ENCODE results near the gene CASZ1. TPM values are rescaled to one million over a fixed set of nuclear protein-coding genes. Genes with fewer than 3 reads are reported as not detected.

CASZ1 gene
- total RNA-seq, 3 donors from 2014 or later (not counting 1 experiment from before 2014, with no cell fraction given): 55.9 to 83.0 (median 70.6) TPM

DNA sequence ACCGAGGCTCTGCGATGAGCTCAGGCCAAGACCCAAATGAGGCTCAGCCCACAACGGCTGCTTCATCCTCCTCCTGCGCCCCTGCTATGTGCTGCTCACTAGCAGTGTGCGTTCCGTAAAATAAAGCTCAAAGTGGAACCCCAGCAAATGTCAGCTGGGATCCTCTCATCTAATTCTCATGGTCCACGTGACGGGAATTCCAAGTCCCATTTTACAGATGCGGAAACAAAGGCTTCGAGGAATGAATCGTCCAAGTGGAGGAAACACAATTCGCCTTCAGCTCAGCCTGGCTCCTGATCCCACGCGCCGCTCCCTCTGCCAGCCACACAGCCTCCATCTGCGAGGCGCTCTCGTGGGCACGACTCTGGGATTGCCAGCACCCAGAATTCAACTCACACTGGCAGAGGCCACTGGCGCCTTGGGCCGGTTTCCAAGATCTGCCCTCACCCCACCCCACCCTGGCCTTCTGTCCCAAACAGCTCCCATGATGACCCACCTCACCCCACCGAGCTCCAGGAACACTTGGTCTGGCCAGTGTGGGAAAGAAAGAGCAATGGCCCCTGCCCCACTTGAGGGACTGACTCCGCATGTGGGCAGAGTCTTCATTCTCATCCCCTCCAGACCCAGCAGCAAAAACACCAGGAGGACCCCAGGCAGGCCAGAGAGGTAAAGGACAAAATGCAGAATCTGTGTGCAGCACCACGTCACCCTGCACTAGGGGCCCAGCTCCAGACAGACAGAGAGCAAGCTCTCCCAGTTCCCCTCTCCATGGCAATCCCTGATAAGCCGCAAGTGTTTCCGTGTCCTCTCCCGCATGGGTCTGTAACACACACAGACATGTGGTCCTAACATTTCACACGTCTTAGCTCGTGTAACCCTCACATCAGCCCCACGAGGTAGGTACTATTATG, 10.5 kb downstream of the CASZ1 start:
- Histone ChIP-seq H3K4me1 (ENCODE audit: control insufficient read depth, insufficient read depth, low read length) (no peaks in the 10 kb centered on the region), H3K27me3 (ENCODE audit: control insufficient read depth, insufficient read depth, low read length) (peaks cover 4% of the 10 kb centered on the region), H3K27ac (ENCODE audit: low read length) (no peak overlapping the region), H3K36me3 (ENCODE audit: control insufficient read depth, insufficient read depth, low read length) (no peaks in the 10 kb centered on the region), H3K9me3 (ENCODE audit: control insufficient read depth, insufficient read depth, low read length) (no peaks in the 10 kb centered on the region), H3K4me3 (ENCODE audit: low read length) (no peak overlapping the region)
- no peaks in the 10 kb centered on the region for H3K4me1 Mint-ChIP-seq
- TF ChIP-seq, protein P1, sequence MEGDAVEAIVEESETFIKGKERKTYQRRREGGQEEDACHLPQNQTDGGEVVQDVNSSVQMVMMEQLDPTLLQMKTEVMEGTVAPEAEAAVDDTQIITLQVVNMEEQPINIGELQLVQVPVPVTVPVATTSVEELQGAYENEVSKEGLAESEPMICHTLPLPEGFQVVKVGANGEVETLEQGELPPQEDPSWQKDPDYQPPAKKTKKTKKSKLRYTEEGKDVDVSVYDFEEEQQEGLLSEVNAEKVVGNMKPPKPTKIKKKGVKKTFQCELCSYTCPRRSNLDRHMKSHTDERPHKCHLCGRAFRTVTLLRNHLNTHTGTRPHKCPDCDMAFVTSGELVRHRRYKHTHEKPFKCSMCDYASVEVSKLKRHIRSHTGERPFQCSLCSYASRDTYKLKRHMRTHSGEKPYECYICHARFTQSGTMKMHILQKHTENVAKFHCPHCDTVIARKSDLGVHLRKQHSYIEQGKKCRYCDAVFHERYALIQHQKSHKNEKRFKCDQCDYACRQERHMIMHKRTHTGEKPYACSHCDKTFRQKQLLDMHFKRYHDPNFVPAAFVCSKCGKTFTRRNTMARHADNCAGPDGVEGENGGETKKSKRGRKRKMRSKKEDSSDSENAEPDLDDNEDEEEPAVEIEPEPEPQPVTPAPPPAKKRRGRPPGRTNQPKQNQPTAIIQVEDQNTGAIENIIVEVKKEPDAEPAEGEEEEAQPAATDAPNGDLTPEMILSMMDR (IDR thresholded peaks at IDR 0.05): no peak
- H3K27me3 Mint-ChIP-seq (ENCODE audit: low read depth in 2 of 2): peaks cover 15 to 17% of the 10 kb centered on the region in 2 donors
- intact Hi-C loops (cut with micrococcal nuclease): no loop called here
- DNase-seq: no peak
- H3K36me3 Mint-ChIP-seq: no peaks in the 10 kb centered on the region
- no peak for ATAC-seq
- no peaks in the 10 kb centered on the region for H3K9me3 Mint-ChIP-seq
- no peak overlapping the region for H3K27ac Mint-ChIP-seq
- H3K4me3 Mint-ChIP-seq: no peak overlapping the region
- 89% methylated on average over 30 of the region's 30 CpGs for WGBS (ENCODE audit: insufficient coverage)

DNA sequence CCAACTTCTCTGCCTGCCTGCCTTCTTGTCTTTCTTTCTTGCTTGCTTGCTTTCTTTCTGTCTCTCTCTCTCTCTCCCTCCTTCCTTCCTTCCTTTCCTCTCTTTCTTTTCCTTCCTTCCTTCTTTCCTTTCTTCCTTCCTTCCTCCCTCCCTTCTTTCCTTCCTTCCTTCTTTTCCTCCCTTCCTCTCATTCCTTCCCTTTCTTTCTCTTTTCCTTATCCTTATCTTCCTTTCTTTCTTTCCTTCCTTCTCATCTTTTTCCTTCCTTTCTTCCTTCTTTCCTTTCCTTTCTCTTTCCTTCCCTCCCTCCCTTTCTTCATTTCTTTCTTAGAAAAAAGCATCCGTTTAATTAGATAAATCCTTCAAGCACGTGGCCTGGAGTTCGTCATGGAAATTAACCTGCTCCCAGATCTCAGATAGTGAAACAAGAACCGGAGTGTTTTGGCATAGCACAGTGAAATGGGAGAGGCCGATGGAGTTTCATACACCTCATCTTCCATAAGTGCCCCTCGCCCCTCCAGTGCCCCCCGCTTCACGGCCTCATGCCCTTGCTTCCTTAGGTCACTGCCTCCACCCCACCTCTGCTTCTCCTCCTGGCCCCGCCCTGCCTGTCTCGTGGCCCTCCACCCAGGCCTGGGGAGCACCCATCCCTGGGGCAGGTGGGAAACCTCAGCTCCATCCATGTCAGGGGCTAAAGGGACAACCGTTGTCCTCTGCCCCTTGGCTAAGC, 11.3 kb downstream of the CASZ1 start:
- Mint-ChIP-seq H3K4me1 (no peaks in the 10 kb centered on the region), H3K9me3 (no peaks in the 10 kb centered on the region), H3K27ac (no peak overlapping the region), H3K27me3 (ENCODE audit: low read depth in 2 of 2) (peaks cover 15 to 17% of the 10 kb centered on the region in 2 donors), H3K36me3 (no peaks in the 10 kb centered on the region), H3K4me3 (no peak overlapping the region)
- H3K27ac ChIP-seq (ENCODE audit: low read length): no peak overlapping the region
- ATAC-seq (no peak), DNase-seq (no peak)
- intact Hi-C loops (cut with micrococcal nuclease): no loop called here
- TF ChIP-seq, protein P1 (IDR thresholded peaks at IDR 0.05): no peak
- H3K27me3 ChIP-seq (ENCODE audit: control insufficient read depth, insufficient read depth, low read length): peaks cover 4% of the 10 kb centered on the region
- WGBS (ENCODE audit: insufficient coverage): 90% methylated on average over 11 of the region's 11 CpGs
- no peak overlapping the region for H3K4me3 ChIP-seq (ENCODE audit: low read length)
- no peaks in the 10 kb centered on the region for H3K36me3 ChIP-seq (ENCODE audit: control insufficient read depth, insufficient read depth, low read length)
- no peaks in the 10 kb centered on the region for H3K4me1 ChIP-seq (ENCODE audit: control insufficient read depth, insufficient read depth, low read length)
- H3K9me3 ChIP-seq (ENCODE audit: control insufficient read depth, insufficient read depth, low read length): no peaks in the 10 kb centered on the region

DNA sequence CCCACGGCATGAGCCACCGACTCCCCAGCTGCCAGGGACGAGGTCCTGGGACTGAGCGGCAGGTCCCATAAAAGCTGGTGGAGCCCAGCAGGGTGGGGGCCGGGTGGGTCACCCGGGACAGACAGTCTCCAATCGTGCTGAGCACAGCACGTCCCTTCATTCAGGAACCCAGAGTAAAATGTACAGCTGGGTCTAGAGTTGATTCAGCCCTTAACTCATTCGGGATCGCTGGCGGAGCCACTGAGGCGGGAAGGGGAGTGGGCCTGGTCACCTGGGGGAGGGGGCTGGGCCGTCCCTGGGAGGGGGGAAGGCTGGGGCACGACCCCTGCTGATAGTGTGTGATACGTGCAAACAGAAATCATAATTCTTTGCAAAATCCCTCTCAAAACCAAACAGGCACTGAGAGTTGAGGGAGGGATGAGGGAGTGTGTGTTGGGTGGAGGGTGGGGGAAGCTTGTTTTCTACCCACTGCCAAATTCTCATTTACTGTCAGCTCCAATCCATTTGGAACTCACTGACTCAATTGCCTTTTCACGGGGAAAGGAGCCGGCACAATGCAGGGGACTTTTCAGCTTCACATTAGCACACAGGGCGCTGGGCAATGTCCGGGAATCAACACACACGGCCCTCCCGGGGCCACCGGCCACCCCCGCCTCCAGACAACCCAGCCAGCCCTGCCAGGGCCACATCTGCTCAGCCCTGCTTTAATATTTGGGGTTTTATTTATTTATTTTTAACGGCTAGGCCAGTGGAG, 13.8 kb downstream of the CASZ1 start:
- Histone ChIP-seq H3K36me3 (ENCODE audit: control insufficient read depth, insufficient read depth, low read length) (no peaks in the 10 kb centered on the region), H3K27ac (ENCODE audit: low read length) (no peak overlapping the region), H3K27me3 (ENCODE audit: control insufficient read depth, insufficient read depth, low read length) (no peaks in the 10 kb centered on the region), H3K4me1 (ENCODE audit: control insufficient read depth, insufficient read depth, low read length) (no peaks in the 10 kb centered on the region), H3K4me3 (ENCODE audit: low read length) (no peak overlapping the region), H3K9me3 (ENCODE audit: control insufficient read depth, insufficient read depth, low read length) (no peaks in the 10 kb centered on the region)
- H3K27me3 Mint-ChIP-seq (ENCODE audit: low read depth in 2 of 2): peaks cover 10% of the 10 kb centered on the region in 2 donors
- DNase-seq: no peak
- H3K4me1 Mint-ChIP-seq: no peaks in the 10 kb centered on the region
- ATAC-seq: no peak
- intact Hi-C loops (cut with micrococcal nuclease): no loop called here
- TF ChIP-seq, protein P1 (IDR thresholded peaks at IDR 0.05): no peak
- H3K4me3 Mint-ChIP-seq: no peak overlapping the region
- no peaks in the 10 kb centered on the region for H3K36me3 Mint-ChIP-seq
- no peak overlapping the region for H3K27ac Mint-ChIP-seq
- no peaks in the 10 kb centered on the region for H3K9me3 Mint-ChIP-seq
- WGBS (ENCODE audit: insufficient coverage): 87% methylated on average over 21 of the region's 24 CpGs
